ENCODE measurements around the gene MORC1.
"Not testable (repeated sequence)": the region's sequence is repeated elsewhere in the genome, so short reads cannot be mapped to it uniquely, and the experiment has no call there.

Gene MORC1

GRCh38 chr3:109109574-109109973 is 8.4 kb downstream of the MORC1 start:
- no peak for DNase-seq

- no peak for DNase-seq
Observed at GRCh38 chr3:109098079-109098644, 19.8 kb downstream of the MORC1 start.

- no peak for DNase-seq
Observed at GRCh38 chr3:109095166-109095565, 22.8 kb downstream of the MORC1 start.

- no peak for DNase-seq
Observed at GRCh38 chr3:109093561-109093960, 24.4 kb downstream of the MORC1 start.

- no peak for DNase-seq
Observed at GRCh38 chr3:109091846-109092245, 26.1 kb downstream of the MORC1 start.

- no peak for DNase-seq
Observed at GRCh38 chr3:109089265-109089664, 28.7 kb downstream of the MORC1 start.

GRCh38 chr3:109081746-109082510 is 36.0 kb downstream of the MORC1 start:
- DNase-seq: peak; percentile 31 to 37

- DNase-seq: not testable (repeated sequence)
Observed at GRCh38 chr3:109080090-109080489, 37.8 kb downstream of the MORC1 start.

GRCh38 chr3:109073116-109073515 is 44.8 kb downstream of the MORC1 start:
- no peak for DNase-seq

- peak in 1 of 2 donors; percentile 1 for DNase-seq
Observed at GRCh38 chr3:109072194-109072593, 45.7 kb downstream of the MORC1 start.

GRCh38 chr3:109071350-109072142 is 46.4 kb downstream of the MORC1 start:
- no peak for DNase-seq

GRCh38 chr3:109070211-109070610 is 47.7 kb downstream of the MORC1 start:
- no peak for DNase-seq

- no peak for DNase-seq
Observed at GRCh38 chr3:109066864-109067263, 51.1 kb downstream of the MORC1 start.

- DNase-seq: no peak
Observed at GRCh38 chr3:109059264-109059663, 58.7 kb downstream of the MORC1 start.

GRCh38 chr3:109057616-109058015 is 60.3 kb downstream of the MORC1 start:
- DNase-seq: no peak

- DNase-seq: no peak
Observed at GRCh38 chr3:109057056-109057455, 60.9 kb downstream of the MORC1 start.

GRCh38 chr3:109050591-109051167 is 67.3 kb downstream of the MORC1 start:
- peak in 1 of 2 donors; percentile 16 for DNase-seq

GRCh38 chr3:109047366-109047765 is 70.6 kb downstream of the MORC1 start:
- DNase-seq: no peak

- DNase-seq: no peak
Observed at GRCh38 chr3:109045271-109046040, 72.5 kb downstream of the MORC1 start.

- DNase-seq: no peak
Observed at GRCh38 chr3:109035082-109035481, 82.9 kb downstream of the MORC1 start.

GRCh38 chr3:109033000-109033660 is 84.8 kb downstream of the MORC1 start:
- no peak for DNase-seq

GRCh38 chr3:109028753-109029152 is 89.2 kb downstream of the MORC1 start:
- no peak for DNase-seq
